Left ventricle myocardium inferior (tissue), 1 donor: Measurements from ENCODE around the gene GRM8. TPM values are rescaled to one million over a fixed set of nuclear protein-coding genes. Genes with fewer than 3 reads are reported as not detected.

Experiments used
- DNase-seq: peaks from one replicate; pipeline ENCODE4 v3.0.0-alpha.2; 2020
- H3K27ac ChIP-seq: fragments of 200-600 bp; replicated peaks from 2 replicates; pipeline ENCODE4 v1.8.0; 2021
- H3K27me3 ChIP-seq: fragments of 200-600 bp; 2 replicates; pipeline ENCODE4 v1.8.0; 2021; ENCODE audit warnings: low read depth
- H3K36me3 ChIP-seq: fragments of 200-600 bp; 2 replicates; pipeline ENCODE4 v1.8.0; 2021
- H3K4me1 ChIP-seq: fragments of 200-600 bp; 2 replicates; pipeline ENCODE4 v1.8.0; 2021
- H3K4me3 ChIP-seq: fragments of 200-600 bp; 2 replicates; pipeline ENCODE4 v1.8.0; 2021; ENCODE audit warnings: mild to moderate bottlenecking, moderate library complexity
- H3K9me3 ChIP-seq: fragments of 200-600 bp; replicated peaks from 2 replicates; pipeline ENCODE4 v1.8.0; 2021
- intact Hi-C: fragments of 100-400 bp; cut with micrococcal nuclease; formaldehyde crosslinking; loops from one replicate; pipeline ENCODE4 v1.11.0; 2022
- total RNA-seq: library from RNA; stranded (reverse); fragmentation: NEBNext Ultra II Directional; extraction: Animal tissue kit (Norgen Biotek cat#: 25700); gene quantifications from one replicate; pipeline ENCODE4 v1.2.1, GENCODE V29; 2021
- TF ChIP-seq, protein P1 (sequence below): fragments of 200-600 bp; IDR thresholded peaks from 2 replicates; pipeline ENCODE4 v1.8.0; 2021; ENCODE audit warnings: antibody characterized with exemption, mild to moderate bottlenecking, borderline replicate concordance
- donor health status: DM: no; HTN: yes; CAD: no; lungs with severe emphysema.

The GRM8 gene
- total RNA-seq, 1 donor from 2014 or later: 0.69 TPM

- TF ChIP-seq, protein P1, sequence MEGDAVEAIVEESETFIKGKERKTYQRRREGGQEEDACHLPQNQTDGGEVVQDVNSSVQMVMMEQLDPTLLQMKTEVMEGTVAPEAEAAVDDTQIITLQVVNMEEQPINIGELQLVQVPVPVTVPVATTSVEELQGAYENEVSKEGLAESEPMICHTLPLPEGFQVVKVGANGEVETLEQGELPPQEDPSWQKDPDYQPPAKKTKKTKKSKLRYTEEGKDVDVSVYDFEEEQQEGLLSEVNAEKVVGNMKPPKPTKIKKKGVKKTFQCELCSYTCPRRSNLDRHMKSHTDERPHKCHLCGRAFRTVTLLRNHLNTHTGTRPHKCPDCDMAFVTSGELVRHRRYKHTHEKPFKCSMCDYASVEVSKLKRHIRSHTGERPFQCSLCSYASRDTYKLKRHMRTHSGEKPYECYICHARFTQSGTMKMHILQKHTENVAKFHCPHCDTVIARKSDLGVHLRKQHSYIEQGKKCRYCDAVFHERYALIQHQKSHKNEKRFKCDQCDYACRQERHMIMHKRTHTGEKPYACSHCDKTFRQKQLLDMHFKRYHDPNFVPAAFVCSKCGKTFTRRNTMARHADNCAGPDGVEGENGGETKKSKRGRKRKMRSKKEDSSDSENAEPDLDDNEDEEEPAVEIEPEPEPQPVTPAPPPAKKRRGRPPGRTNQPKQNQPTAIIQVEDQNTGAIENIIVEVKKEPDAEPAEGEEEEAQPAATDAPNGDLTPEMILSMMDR: no peak
- intact Hi-C loops: no loop called here
- no peaks in the 10 kb centered on the region for H3K27me3 ChIP-seq
- H3K4me3 ChIP-seq: no peak overlapping the region
- no peaks in the 10 kb centered on the region for H3K36me3 ChIP-seq
- H3K27ac ChIP-seq: no peak overlapping the region
- peaks cover under 1% of the 10 kb centered on the region for H3K4me1 ChIP-seq
- H3K9me3 ChIP-seq: no peaks in the 10 kb centered on the region
- no peak for DNase-seq
These were observed 809.8 kb downstream of the GRM8 start for GRCh38 chr7:126442908-126443307.

GRCh38 chr7:126441745-126442144, 811.0 kb downstream of the GRM8 start:
- TF ChIP-seq, protein P1: no peak
- Histone ChIP-seq H3K9me3 (no peaks in the 10 kb centered on the region), H3K27me3 (no peaks in the 10 kb centered on the region), H3K4me1 (peaks cover 12% of the 10 kb centered on the region), H3K27ac (no peak overlapping the region), H3K36me3 (no peaks in the 10 kb centered on the region), H3K4me3 (no peak overlapping the region)
- intact Hi-C loops: no loop called here
- no peak for DNase-seq

DNA sequence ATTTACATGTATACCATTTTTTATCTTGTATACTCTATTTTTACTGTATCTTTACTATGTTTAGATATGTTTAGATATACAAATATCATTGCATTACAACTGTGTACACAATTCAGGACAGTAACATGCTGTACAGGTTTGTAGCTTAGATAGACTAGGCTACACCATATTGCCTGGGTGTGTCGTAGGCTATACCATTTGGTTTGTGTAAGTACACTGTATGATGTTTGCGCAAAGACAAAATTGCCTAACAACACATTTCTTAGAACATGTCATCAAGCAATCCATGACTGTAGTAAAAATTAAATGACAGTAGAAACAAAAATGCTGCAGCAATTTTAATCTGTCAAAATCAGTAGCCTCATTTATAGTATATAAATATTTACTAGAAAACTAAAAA, 812.2 kb downstream of the GRM8 start:
- TF ChIP-seq, protein P1: no peak
- intact Hi-C loops: no loop called here
- H3K36me3 ChIP-seq: no peaks in the 10 kb centered on the region
- H3K27ac ChIP-seq: no peak overlapping the region
- H3K4me1 ChIP-seq: peaks cover 24% of the 10 kb centered on the region
- no peak for DNase-seq
- H3K27me3 ChIP-seq: no peaks in the 10 kb centered on the region
- no peaks in the 10 kb centered on the region for H3K9me3 ChIP-seq
- H3K4me3 ChIP-seq: no peak overlapping the region

GRCh38 chr7:126436213-126436868, 816.4 kb downstream of the GRM8 start:
- TF ChIP-seq, protein P1: no peak
- peak overlapping the region; percentile 27 for H3K27ac ChIP-seq

GRCh38 chr7:126426652-126427051, 826.1 kb downstream of the GRM8 start:
- Histone ChIP-seq H3K4me1 (no peaks in the 10 kb centered on the region), H3K4me3 (no peak overlapping the region), H3K36me3 (no peaks in the 10 kb centered on the region), H3K9me3 (no peaks in the 10 kb centered on the region), H3K27me3 (no peaks in the 10 kb centered on the region), H3K27ac (no peak overlapping the region)
- intact Hi-C loops: no loop called here
- TF ChIP-seq, protein P1: no peak
- no peak for DNase-seq

More at GRCh38 chr7:126436213-126436868, 816.4 kb downstream of the GRM8 start:
- DNase-seq: no peak
- intact Hi-C loops: no loop called here
- H3K4me3 ChIP-seq: no peak overlapping the region
- H3K27me3 ChIP-seq: no peaks in the 10 kb centered on the region
- no peaks in the 10 kb centered on the region for H3K9me3 ChIP-seq
- H3K36me3 ChIP-seq: no peaks in the 10 kb centered on the region
- peaks cover 24% of the 10 kb centered on the region for H3K4me1 ChIP-seq
